ENCODE results near the gene NCKAP5. TPM values are rescaled to one million over a fixed set of nuclear protein-coding genes. Genes with fewer than 3 reads are reported as not detected.

NCKAP5 gene
- total and polyA plus RNA-seq, 9 of the 15 experiments (the other 6 are each of a cell fraction or from before 2014, with no cell fraction given), result not detected

- TF ChIP-seq CEBPZ (IDR thresholded peaks at IDR 0.05; ENCODE audit: borderline replicate concordance, low read depth, low read length), result no peak
- TF ChIP-seq SIRT6 (IDR thresholded peaks at IDR 0.05; ENCODE audit: low read depth, low read length), result no peak
- no peak for TF ChIP-seq DNMT1 (IDR thresholded peaks at IDR 0.05)
- no peak for TF ChIP-seq ZKSCAN8 (CRISPR knock-in tag; IDR thresholded peaks at IDR 0.05)
- no peak for TF ChIP-seq SAFB2 (IDR thresholded peaks at IDR 0.05; ENCODE audit: borderline replicate concordance, low read depth, low read length, severe bottlenecking)
- TF ChIP-seq GABPB1 (CRISPR knock-in tag; IDR thresholded peaks at IDR 0.05), result no peak
- no peak for TF ChIP-seq TEAD1 (CRISPR knock-in tag; IDR thresholded peaks at IDR 0.05)
- TF ChIP-seq ZNF766 (CRISPR knock-in tag; conservative IDR thresholded peaks at IDR 0.05), result no peak
- no peak for TF ChIP-seq MAFF (IDR thresholded peaks at IDR 0.05; ENCODE audit: low read length)
Observed at GRCh38 chr2:133039531-133039930, 528.7 kb downstream of the NCKAP5 start (continued).

Measured in K562 (cell line).